Right lobe of liver (tissue), 6 donors: Measurements from ENCODE around the gene FAM83B. TPM values are rescaled to one million over a fixed set of nuclear protein-coding genes. Genes with fewer than 3 reads are reported as not detected.

ENCODE experiments used
- ATAC-seq, 4 donors: fragments of 200-7000 bp; cut with Tn5 transposase; one replicate each; pipeline ENCODE4 v1.9.1; 2020; ENCODE audit warnings: mild to moderate bottlenecking in 4 of 4, moderate library complexity in 4 of 4
- DNase-seq, 3 donors: peaks; one replicate each; pipeline ENCODE4 v3.0.0-alpha.2; 2020
- H3K27ac ChIP-seq, 3 donors: fragments of 200-600 bp; one replicate each; pipeline ENCODE4 v1.8.0; 2022
- H3K27me3 ChIP-seq, 2 donors: fragments of 200-600 bp; one replicate each; pipeline ENCODE4 v1.8.0; 2022
- H3K36me3 ChIP-seq, 4 donors: fragments of 200-600 bp; sonication (generic) in 1 of 4; one replicate each; pipeline versions ENCODE4 v1.5.1 to v1.8.0; 2017 to 2022; ENCODE audit warnings: control low read depth in 1 of 4
- H3K4me1 ChIP-seq, 4 donors: fragments of 200-600 bp; sonication (generic) in 1 of 4; one replicate each; pipeline versions ENCODE4 v1.5.1 to v1.8.0; 2017 to 2022; ENCODE audit warnings: control low read depth in 1 of 4
- H3K4me3 ChIP-seq, 3 donors: fragments of 200-600 bp; one replicate each; pipeline ENCODE4 v1.8.0; 2022
- H3K9me3 ChIP-seq, 4 donors: fragments of 200-600 bp; sonication (generic) in 1 of 4; one replicate each; pipeline versions ENCODE4 v1.5.1 to v1.8.0; 2017 to 2022; ENCODE audit warnings: control low read depth in 1 of 4
- CTCF ChIP-seq, 4 donors: fragments of 200-600 bp in 3 of 4; fragments of 450-650 bp in 1 of 4; IDR thresholded peaks; one replicate each; pipeline versions ENCODE4 v1.5.1 to v1.8.0; 2016 to 2022; ENCODE audit warnings: antibody characterized with exemption in 4 of 4, mild to moderate bottlenecking in 2 of 4
- POLR2A ChIP-seq: fragments of 450-650 bp; IDR thresholded peaks from one replicate; pipeline ENCODE4 v1.6.1; 2017; ENCODE audit warnings: antibody characterized with exemption, mild to moderate bottlenecking
- WGBS: methylation state at CpG from one replicate; pipeline ENCODE4 v1.1.6; 2018; ENCODE audit warnings: low coverage, low lambda C conversion rate; ENCODE audit not compliant: insufficient coverage; ENCODE audit errors: missing lambda C conversion rate; 5-methylcytosine and 5-hydroxymethylcytosine counted together
- intact Hi-C, 2 donors: fragments of 100-400 bp; cut with DNase I; formaldehyde crosslinking; loops; one replicate each; pipeline versions ENCODE4 v1.11.2 to v1.14.1; 2022
- total RNA-seq, 6 experiments: library from RNA; depleted of rRNA in 2 of 6; stranded (reverse); fragments of >200 nt in 2 of 6; fragmentation: NEBNext Ultra II Directional in 3 of 6; extraction: Animal tissue kit (Norgen Biotek cat#: 25700) in 3 of 6; gene quantifications; one replicate each; pipeline versions ENCODE4 v1.1.0 to v1.2.4, GENCODE V29; 2016 to 2023
- donor health status: DM: no; HTN: yes; CAD: no.
- donor health status: DM: no; HTN: no; CAD: no.
- donor health status: DM: no; HTN: no; CAD: no.
- donor health status: DM: no; HTN: yes; CAD: no.
- donor health status: DM: no; HTN: yes; CAD: no.

The FAM83B gene
- total RNA-seq, 6 experiments from 2014 or later: 0.07 to 0.55 (median 0.18) TPM

DNA sequence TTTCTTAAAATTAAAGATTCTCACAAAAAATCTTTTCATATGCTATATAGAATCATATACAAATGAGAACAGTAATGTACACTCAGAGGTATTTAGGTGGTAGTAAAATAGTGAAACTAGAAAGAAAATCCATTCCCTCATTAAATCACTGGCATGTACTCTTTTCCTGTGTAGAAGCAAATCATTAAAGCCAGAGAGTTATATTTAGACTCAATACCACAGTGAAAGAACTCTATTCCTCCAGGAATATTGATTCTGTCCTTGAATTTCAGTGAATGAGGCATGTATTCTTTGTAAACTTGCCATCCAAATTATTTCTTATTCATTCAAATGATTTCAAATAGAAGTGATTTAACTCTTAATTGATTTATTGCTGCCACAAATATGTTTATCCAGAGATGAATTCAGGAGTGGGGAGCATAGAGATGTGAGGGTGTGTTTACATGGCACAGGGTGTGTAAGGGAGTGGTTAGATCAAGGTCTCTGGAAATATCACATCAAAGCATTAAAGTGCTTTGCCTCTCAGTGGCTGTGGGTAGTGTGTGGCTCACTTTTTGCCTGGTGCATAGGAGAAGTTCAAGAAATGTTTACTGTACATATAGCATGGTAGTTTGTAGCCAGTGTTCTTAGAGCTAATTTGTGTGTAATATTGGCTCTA, 141.2 kb downstream of the FAM83B start:
- DNase-seq (no peak), ATAC-seq (no peak)
- Histone ChIP-seq H3K4me1 (no peaks in the 10 kb centered on the region), H3K36me3 (no peaks in the 10 kb centered on the region), H3K9me3 (no peaks in the 10 kb centered on the region), H3K27me3 (no peaks in the 10 kb centered on the region), H3K27ac (no peak overlapping the region), H3K4me3 (no peak overlapping the region)
- no peak for TF ChIP-seq CTCF (IDR thresholded peaks at IDR 0.05)
- TF ChIP-seq POLR2A: no peak
- intact Hi-C loops: no loop called here

- H3K9me3 ChIP-seq: no peaks in the 10 kb centered on the region
- ATAC-seq (no peak), DNase-seq (no peak)
- no peaks in the 10 kb centered on the region for H3K4me1 ChIP-seq
- H3K4me3 ChIP-seq: no peak overlapping the region
- intact Hi-C loops: no loop called here
- no peak for TF ChIP-seq POLR2A
- no peak for TF ChIP-seq CTCF (IDR thresholded peaks at IDR 0.05)
- H3K27ac ChIP-seq: no peak overlapping the region
- no peaks in the 10 kb centered on the region for H3K36me3 ChIP-seq
- no peaks in the 10 kb centered on the region for H3K27me3 ChIP-seq
Measured at GRCh38 chr6:54988576-54988975, 142.0 kb downstream of the FAM83B start.

DNA sequence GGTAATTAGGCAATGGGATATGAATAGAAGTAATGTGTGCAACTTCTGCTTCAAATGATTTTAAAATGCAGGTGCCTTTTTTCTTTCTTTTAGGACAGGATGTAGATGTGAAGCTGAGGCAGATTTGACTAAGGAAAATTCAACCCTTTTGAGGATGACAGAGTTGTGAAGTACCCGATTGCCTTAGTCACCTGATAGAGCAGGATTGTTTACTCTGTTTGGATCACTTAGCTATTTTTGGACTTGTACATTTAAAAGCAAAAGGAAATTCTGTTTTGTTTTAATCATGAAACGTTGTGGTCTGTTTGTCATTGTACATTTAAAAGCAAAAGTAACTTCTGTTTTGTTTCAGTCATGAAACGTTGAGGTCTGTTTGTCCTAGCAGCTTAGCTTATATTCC, 143.4 kb downstream of the FAM83B start:
- ATAC-seq (no peak), DNase-seq (no peak)
- no peaks in the 10 kb centered on the region for H3K9me3 ChIP-seq
- 7% methylated on average over 3 of the region's 3 CpGs for WGBS
- H3K27ac ChIP-seq: no peak overlapping the region
- no peaks in the 10 kb centered on the region for H3K36me3 ChIP-seq
- no peak overlapping the region for H3K4me3 ChIP-seq
- intact Hi-C loops: no loop called here
- no peaks in the 10 kb centered on the region for H3K27me3 ChIP-seq
- TF ChIP-seq POLR2A (no peak), CTCF (IDR thresholded peaks at IDR 0.05) (no peak)
- no peaks in the 10 kb centered on the region for H3K4me1 ChIP-seq
